ENCODE measurements around the gene PAFAH1B1. TPM values are rescaled to one million over a fixed set of nuclear protein-coding genes. Genes with fewer than 3 reads are reported as not detected.

The PAFAH1B1 gene
- total and polyA plus RNA-seq, 11 donors, result 32.6 to 154 (median 118) TPM

DNA sequence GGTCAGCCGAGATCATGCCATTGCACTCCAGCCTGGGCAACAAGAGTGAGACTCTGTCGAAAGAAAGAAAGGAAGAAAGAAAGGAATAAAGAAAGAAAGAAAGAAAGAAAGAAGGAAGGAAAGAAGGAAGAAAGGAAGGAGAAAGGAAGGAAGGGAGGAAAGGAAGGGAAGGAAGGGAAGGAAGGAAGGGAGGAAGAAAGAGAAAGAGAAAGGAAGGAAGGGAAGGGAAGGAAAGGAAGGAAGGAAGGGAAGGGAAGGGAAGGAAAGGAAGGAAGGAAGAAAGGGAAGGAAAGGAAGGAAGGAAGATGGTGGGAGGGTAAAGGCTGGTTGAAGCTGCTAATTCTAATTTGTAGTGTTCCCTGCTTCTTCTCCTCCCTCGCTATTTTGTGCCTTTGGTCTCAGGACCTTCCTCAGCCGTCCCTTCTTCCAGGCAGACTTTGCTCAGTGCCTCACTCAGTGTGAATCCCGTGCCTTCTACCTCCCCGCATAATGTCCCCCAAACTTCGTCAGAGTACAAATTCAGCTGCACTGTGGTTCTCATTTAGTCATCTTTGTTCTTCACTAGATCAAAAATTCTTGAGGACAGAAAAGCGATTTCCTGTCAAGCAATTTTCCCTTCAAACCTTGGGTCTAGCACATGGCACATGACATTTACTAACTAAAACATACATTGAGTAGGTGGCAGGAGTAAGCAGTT lies 31.1 kb upstream of the PAFAH1B1 start:
- TF ChIP-seq, protein P1, sequence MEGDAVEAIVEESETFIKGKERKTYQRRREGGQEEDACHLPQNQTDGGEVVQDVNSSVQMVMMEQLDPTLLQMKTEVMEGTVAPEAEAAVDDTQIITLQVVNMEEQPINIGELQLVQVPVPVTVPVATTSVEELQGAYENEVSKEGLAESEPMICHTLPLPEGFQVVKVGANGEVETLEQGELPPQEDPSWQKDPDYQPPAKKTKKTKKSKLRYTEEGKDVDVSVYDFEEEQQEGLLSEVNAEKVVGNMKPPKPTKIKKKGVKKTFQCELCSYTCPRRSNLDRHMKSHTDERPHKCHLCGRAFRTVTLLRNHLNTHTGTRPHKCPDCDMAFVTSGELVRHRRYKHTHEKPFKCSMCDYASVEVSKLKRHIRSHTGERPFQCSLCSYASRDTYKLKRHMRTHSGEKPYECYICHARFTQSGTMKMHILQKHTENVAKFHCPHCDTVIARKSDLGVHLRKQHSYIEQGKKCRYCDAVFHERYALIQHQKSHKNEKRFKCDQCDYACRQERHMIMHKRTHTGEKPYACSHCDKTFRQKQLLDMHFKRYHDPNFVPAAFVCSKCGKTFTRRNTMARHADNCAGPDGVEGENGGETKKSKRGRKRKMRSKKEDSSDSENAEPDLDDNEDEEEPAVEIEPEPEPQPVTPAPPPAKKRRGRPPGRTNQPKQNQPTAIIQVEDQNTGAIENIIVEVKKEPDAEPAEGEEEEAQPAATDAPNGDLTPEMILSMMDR (IDR thresholded peaks at IDR 0.05), result no peak
- TF ChIP-seq POLR2A (IDR thresholded peaks at IDR 0.05), result no peak
- Histone ChIP-seq H3K27me3 (no peaks in the 10 kb centered on the region), H3K27ac (no peak overlapping the region), H3K36me3 (no peaks in the 10 kb centered on the region), H3K4me3 (no peak overlapping the region), H3K9me3 (peaks cover 0 to 10% (median 0%) of the 10 kb centered on the region in 12 donors), H3K4me1 (no peaks in the 10 kb centered on the region)
- DNase-seq (no peak), ATAC-seq (no peak)
- 85 to 89% (median 88%) methylated on average over 8 of the region's 8 CpGs for WGBS, 4 donors
- intact Hi-C loops (cut with DNase I), result no loop called here

DNA sequence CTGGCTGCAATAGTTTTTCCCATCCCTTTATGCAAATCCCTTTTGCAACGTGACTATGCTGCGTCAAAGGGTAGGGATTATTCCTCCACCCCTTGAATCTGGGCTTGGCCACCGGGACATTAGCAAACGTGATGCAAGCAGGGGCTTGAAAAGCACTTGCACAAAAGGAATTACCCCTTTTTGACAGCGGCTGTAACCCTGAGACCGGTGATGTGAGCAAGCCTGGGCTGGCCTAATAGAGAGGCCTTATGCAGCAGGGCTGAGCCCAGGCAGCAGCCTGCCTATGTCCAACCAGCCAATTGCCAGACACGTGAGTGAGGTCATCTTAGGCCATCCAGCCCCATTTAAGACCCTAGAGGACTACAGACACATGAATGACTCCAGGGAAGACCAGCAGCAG lies 30.4 kb upstream of the PAFAH1B1 start:
- Histone ChIP-seq H3K27ac (no peak overlapping the region), H3K36me3 (no peaks in the 10 kb centered on the region), H3K4me3 (no peak overlapping the region), H3K9me3 (peaks cover 0 to 10% (median 0%) of the 10 kb centered on the region in 12 donors), H3K27me3 (no peaks in the 10 kb centered on the region), H3K4me1 (no peaks in the 10 kb centered on the region)
- DNase-seq (no peak), ATAC-seq (no peak)
- no peak for TF ChIP-seq POLR2A (IDR thresholded peaks at IDR 0.05)
- TF ChIP-seq, protein P1 (IDR thresholded peaks at IDR 0.05), result no peak
- WGBS, 4 donors, result 74 to 79% (median 77%) methylated on average over 6 to 7 of the region's 7 CpGs
- intact Hi-C loops (cut with DNase I), result no loop called here

DNA sequence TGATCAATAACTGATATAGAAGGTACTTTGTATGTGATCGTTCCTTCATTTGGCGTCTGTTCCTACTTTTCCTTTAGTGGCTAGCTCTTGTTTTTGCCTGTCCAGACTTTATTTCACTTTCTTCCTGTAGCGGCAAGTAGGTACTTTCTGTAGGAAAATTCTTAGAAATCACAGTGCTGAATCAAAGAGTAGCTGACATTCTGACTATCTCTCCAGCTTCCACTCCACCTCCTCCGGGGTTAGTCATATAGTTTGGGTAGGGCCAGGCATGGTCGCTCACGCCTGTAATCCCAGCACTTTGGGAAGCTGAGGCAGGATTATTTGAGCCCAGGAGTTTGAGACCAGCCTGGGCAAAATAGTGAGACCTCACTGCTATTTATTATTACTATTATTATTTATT lies 29.9 kb upstream of the PAFAH1B1 start:
- no peak for DNase-seq
- no peak for ATAC-seq
- 89 to 94% (median 91%) methylated on average over 6 of the region's 6 CpGs for WGBS, 4 donors
- H3K4me3 ChIP-seq, result no peak overlapping the region
- H3K36me3 ChIP-seq, result no peaks in the 10 kb centered on the region
- no peaks in the 10 kb centered on the region for H3K4me1 ChIP-seq
- H3K27ac ChIP-seq, result no peak overlapping the region
- TF ChIP-seq, protein P1 (IDR thresholded peaks at IDR 0.05), result no peak
- no peak for TF ChIP-seq POLR2A (IDR thresholded peaks at IDR 0.05)
- peaks cover 0 to 10% (median 0%) of the 10 kb centered on the region in 12 donors for H3K9me3 ChIP-seq
- H3K27me3 ChIP-seq, result no peaks in the 10 kb centered on the region
- intact Hi-C loops (cut with DNase I), result no loop called here

DNA sequence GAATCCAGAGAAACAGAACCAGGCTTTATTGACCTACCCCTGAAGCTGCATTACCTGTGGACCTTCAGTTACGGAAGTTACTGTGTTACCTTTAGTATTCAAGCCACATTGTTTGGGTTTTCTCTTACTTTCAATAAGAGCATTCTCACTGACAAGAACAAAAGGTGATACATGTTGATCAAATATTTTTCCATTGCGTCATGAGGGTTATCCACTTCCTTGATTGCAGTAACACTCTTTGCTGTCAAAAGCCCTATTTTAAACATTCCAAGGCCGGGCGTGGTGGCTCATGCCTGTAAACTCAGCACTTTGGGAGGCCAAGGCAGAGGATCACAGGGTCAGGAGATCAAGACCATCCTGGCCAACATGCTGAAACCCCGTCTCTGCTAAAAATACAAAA lies 28.6 kb upstream of the PAFAH1B1 start:
- H3K27ac ChIP-seq, result no peak overlapping the region
- no peak overlapping the region for H3K4me3 ChIP-seq
- H3K36me3 ChIP-seq, result no peaks in the 10 kb centered on the region
- no peaks in the 10 kb centered on the region for H3K4me1 ChIP-seq
- no peak for TF ChIP-seq POLR2A (IDR thresholded peaks at IDR 0.05)
- TF ChIP-seq, protein P1 (IDR thresholded peaks at IDR 0.05), result no peak
- H3K27me3 ChIP-seq, result no peaks in the 10 kb centered on the region
- intact Hi-C loops (cut with DNase I), result no loop called here
- DNase-seq (no peak), ATAC-seq (no peak)
- H3K9me3 ChIP-seq, result peaks cover 0 to 10% (median 0%) of the 10 kb centered on the region in 12 donors
- 78 to 83% (median 81%) methylated on average over 5 of the region's 5 CpGs for WGBS, 4 donors

Measured in heart left ventricle (tissue), 16 donors.